Heart left ventricle (tissue), 16 donors: ENCODE results near the gene ATG16L2. TPM values are rescaled to one million over a fixed set of nuclear protein-coding genes. Genes with fewer than 3 reads are reported as not detected.
A peak's percentile ranks its signal among the peaks of the same experiment; 100 is the strongest.
"Not testable (repeated sequence)": the region's sequence is repeated elsewhere in the genome, so short reads cannot be mapped to it uniquely, and the experiment has no call there.

Source experiments
- ATAC-seq, 4 donors: fragments of 200-7000 bp; cut with Tn5 transposase; one replicate each; pipeline ENCODE4 v1.9.1; 2020 to 2022; ENCODE audit warnings: moderate library complexity in 4 of 4, mild to moderate bottlenecking in 3 of 4, moderate number of reproducible peaks in 1 of 4
- DNase-seq, 5 donors: peaks; one replicate each; pipeline ENCODE4 v3.0.0-alpha.2; 2020
- H3K27ac ChIP-seq, 12 donors: fragments of 200-600 bp; sonication (generic) in 4 of 12; one replicate each; pipeline versions ENCODE4 v1.5.0 to v1.8.0; 2016 to 2022; ENCODE audit warnings: mild to moderate bottlenecking in 2 of 12
- H3K27me3 ChIP-seq, 9 donors: fragments of 200-600 bp; sonication (generic) in 2 of 9; one replicate each; pipeline versions ENCODE4 v1.5.1 to v1.8.0; 2016 to 2022; ENCODE audit warnings: mild to moderate bottlenecking in 3 of 9
- H3K36me3 ChIP-seq, 9 donors: fragments of 200-600 bp; sonication (generic) in 2 of 9; one replicate each; pipeline versions ENCODE4 v1.5.0 to v1.8.0; 2018 to 2022; ENCODE audit warnings: mild to moderate bottlenecking in 2 of 9
- H3K4me1 ChIP-seq, 12 donors: fragments of 200-600 bp; sonication (generic) in 4 of 12; one replicate each; pipeline versions ENCODE4 v1.5.0 to v1.8.0; 2016 to 2022; ENCODE audit warnings: mild to moderate bottlenecking in 3 of 12
- H3K4me3 ChIP-seq, 12 donors: fragments of 200-600 bp; sonication (generic) in 4 of 12; one replicate each; pipeline versions ENCODE4 v1.5.0 to v1.8.0; 2017 to 2022; ENCODE audit warnings: mild to moderate bottlenecking in 9 of 12, moderate library complexity in 4 of 12
- H3K9me3 ChIP-seq, 12 donors: fragments of 200-600 bp; sonication (generic) in 4 of 12; one replicate each; pipeline versions ENCODE4 v1.5.0 to v1.8.0; 2016 to 2022; ENCODE audit warnings: mild to moderate bottlenecking in 1 of 12
- CTCF ChIP-seq, 12 donors: fragments of 200-600 bp; sonication (generic) in 4 of 12; IDR thresholded peaks; one replicate each; pipeline versions ENCODE4 v1.5.0 to v1.8.0; 2018 to 2022; ENCODE audit warnings: antibody characterized with exemption in 12 of 12, mild to moderate bottlenecking in 5 of 12
- POLR2A ChIP-seq, 2 donors: fragments of 450-650 bp; IDR thresholded peaks; one replicate each; pipeline ENCODE4 v1.6.1; 2017; ENCODE audit warnings: antibody characterized with exemption in 2 of 2, mild to moderate bottlenecking in 2 of 2, moderate library complexity in 2 of 2
- WGBS, 4 donors: extraction: QIAGEN DNeasy Blood & Tissue Kit in 2 of 4; methylation state at CpG; one replicate each; pipeline versions ENCODE4 v1.1.5 to v1.1.7; 2013 to 2018; 5-methylcytosine and 5-hydroxymethylcytosine counted together
- intact Hi-C, 10 donors: fragments of 100-400 bp; cut with DNase I; formaldehyde crosslinking; loops; one replicate each; pipeline versions ENCODE4 v1.11.1 to v1.14.2; 2022
- polyA plus RNA-seq, 2 donors: library from polyadenylated mRNA; stranded (reverse); fragments of 200-250 nt; gene quantifications; one replicate each; pipeline ENCODE4 v1.2.3, GENCODE V29; 2013
- total RNA-seq, 9 donors: library from RNA; depleted of rRNA in 2 of 9; stranded (reverse); fragments of >200 nt in 2 of 9; fragmentation: NEBNext Ultra II Directional in 3 of 9; extraction: Animal tissue kit (Norgen Biotek cat#: 25700) in 3 of 9; gene quantifications; one replicate each; pipeline versions ENCODE4 v1.1.0 to v1.2.4, GENCODE V29; 2016 to 2023
- donor health status: ischemic (EF 13 %, LVEDD 7.1; RV severe dilation, severe dysfunction).
- donor health status: healthy with polysubstance abuse.
- donor health status: DM: no; HTN: yes; CAD: no.
- donor health status: DM: no; HTN: no; CAD: no.
- donor health status: ischemic (EF 25% LVEDD 6.9; RV normal size, moderate dysfunction).
- donor health status: ischemic (EF 25% LVEDD 5.7; RV mildly dilated, moderate dysfunction).
- donor health status: healthy.
- donor health status: DM: yes; HTN: yes; CAD: no.
- donor health status: ischemic (EF 35%, LVEDD 5.7; RV mildly dilated, moderate dysfunction).
- donor health status: nonischemic (EF 11% LVEDD 7.7; RV severe dilation, severe dysfunction).
- donor health status: DM: yes; HTN: yes; CAD: no.
- donor health status: PGD.
- donor health status: ischemic (EF 29% LVEDD 5.4; RV normal size, mild dysfunction).
- donor health status: nonischemic (EF 23%, LVEDD 6.1; RV moderate dilation, normal function).

Gene ATG16L2
- total and polyA plus RNA-seq, 11 donors = 6.0 to 28.9 (median 13.2) TPM

- Histone ChIP-seq H3K36me3 (peaks cover 0 to 19% (median 0%) of the 10 kb centered on the region in 9 donors), H3K27ac (peak overlapping the region; percentile 5 to 74 (median 52)), H3K4me1 (peaks cover 0 to 25% (median 19%) of the 10 kb centered on the region in 12 donors), H3K27me3 (no peaks in the 10 kb centered on the region), H3K4me3 (no peak overlapping the region), H3K9me3 (no peaks in the 10 kb centered on the region)
- peak in 5 of 12 donors; percentile 8 to 41 (median 21) for TF ChIP-seq CTCF (IDR thresholded peaks at IDR 0.05)
- no peak for TF ChIP-seq POLR2A (IDR thresholded peaks at IDR 0.05)
- WGBS, 4 donors = 5 to 8% (median 7%) methylated on average over 3 of the region's 3 CpGs
- peak; percentile 56 to 72 (median 62) for ATAC-seq
- intact Hi-C loops = loop anchor here in 1 of 10 donors (5.0 kb wide), 1 partner anchor 316 kb away; no protein-coding TSS in a partner anchor
- DNase-seq = no peak
These were observed 42.5 kb downstream of the ATG16L2 start for GRCh38 chr11:72856551-72857345.

- H3K9me3 ChIP-seq, DNase-seq, H3K27me3 ChIP-seq, ATAC-seq, H3K4me3 ChIP-seq: not testable (repeated sequence)
- Histone ChIP-seq H3K27ac (peak overlapping the region in 1 of 12 donors; percentile 73), H3K4me1 (peaks cover 0 to 38% (median 26%) of the 10 kb centered on the region in 12 donors), H3K36me3 (peaks cover 0 to 19% (median 0%) of the 10 kb centered on the region in 9 donors)
- 96 to 98% (median 97%) methylated on average over 2 of the region's 2 CpGs for WGBS, 4 donors
- intact Hi-C loops = loop anchor here in 1 of 10 donors (5.0 kb wide), 1 partner anchor 314 kb away; no protein-coding TSS in a partner anchor
These were observed 44.1 kb downstream of the ATG16L2 start for GRCh38 chr11:72858267-72858666.

- intact Hi-C loops = loop anchor here in 1 of 10 donors (5.0 kb wide), 1 partner anchor 313 kb away; no protein-coding TSS in a partner anchor
- TF ChIP-seq POLR2A (IDR thresholded peaks at IDR 0.05) (no peak), CTCF (IDR thresholded peaks at IDR 0.05) (no peak)
- H3K4me3 ChIP-seq = no peak overlapping the region
- 79 to 93% (median 82%) methylated on average over 3 of the region's 3 CpGs for WGBS, 4 donors
- peak overlapping the region in 1 of 12 donors; percentile 8 for H3K27ac ChIP-seq
- H3K9me3 ChIP-seq = no peaks in the 10 kb centered on the region
- ATAC-seq (no peak), DNase-seq (no peak)
- H3K27me3 ChIP-seq = no peaks in the 10 kb centered on the region
- H3K4me1 ChIP-seq = peaks cover 0 to 43% (median 31%) of the 10 kb centered on the region in 12 donors
- peaks cover 0 to 19% (median 0%) of the 10 kb centered on the region in 9 donors for H3K36me3 ChIP-seq
These were observed 44.9 kb downstream of the ATG16L2 start for GRCh38 chr11:72859126-72859525.

- Histone ChIP-seq H3K4me3 (no peak overlapping the region), H3K36me3 (peaks cover 0 to 19% (median 0%) of the 10 kb centered on the region in 9 donors), H3K9me3 (no peaks in the 10 kb centered on the region), H3K4me1 (peaks cover 3 to 52% (median 39%) of the 10 kb centered on the region in 12 donors), H3K27me3 (no peaks in the 10 kb centered on the region), H3K27ac (peak overlapping the region in 1 of 12 donors; percentile 5)
- DNase-seq = no peak
- ATAC-seq = no peak
- intact Hi-C loops = loop anchor here in 1 of 10 donors (5.0 kb wide), 1 partner anchor 282 kb away; the partner anchor contains the start of gene FCHSD2
- TF ChIP-seq POLR2A (IDR thresholded peaks at IDR 0.05) = no peak
- TF ChIP-seq CTCF (IDR thresholded peaks at IDR 0.05) = no peak
- 95 to 99% (median 97%) methylated on average over 4 of the region's 4 CpGs for WGBS, 4 donors
These were observed 45.8 kb downstream of the ATG16L2 start for GRCh38 chr11:72860010-72860409.
